Fibroblast of the conjunctiva (primary cell): ENCODE measurements around the gene ATG2A.
A peak's percentile ranks its signal among the peaks of the same experiment; 100 is the strongest.

Experiments used
- DNase-seq: peaks from one replicate; pipeline ENCODE4 v3.0.0-alpha.2; 2010; ENCODE audit warnings: low read depth

ATG2A gene

DNA sequence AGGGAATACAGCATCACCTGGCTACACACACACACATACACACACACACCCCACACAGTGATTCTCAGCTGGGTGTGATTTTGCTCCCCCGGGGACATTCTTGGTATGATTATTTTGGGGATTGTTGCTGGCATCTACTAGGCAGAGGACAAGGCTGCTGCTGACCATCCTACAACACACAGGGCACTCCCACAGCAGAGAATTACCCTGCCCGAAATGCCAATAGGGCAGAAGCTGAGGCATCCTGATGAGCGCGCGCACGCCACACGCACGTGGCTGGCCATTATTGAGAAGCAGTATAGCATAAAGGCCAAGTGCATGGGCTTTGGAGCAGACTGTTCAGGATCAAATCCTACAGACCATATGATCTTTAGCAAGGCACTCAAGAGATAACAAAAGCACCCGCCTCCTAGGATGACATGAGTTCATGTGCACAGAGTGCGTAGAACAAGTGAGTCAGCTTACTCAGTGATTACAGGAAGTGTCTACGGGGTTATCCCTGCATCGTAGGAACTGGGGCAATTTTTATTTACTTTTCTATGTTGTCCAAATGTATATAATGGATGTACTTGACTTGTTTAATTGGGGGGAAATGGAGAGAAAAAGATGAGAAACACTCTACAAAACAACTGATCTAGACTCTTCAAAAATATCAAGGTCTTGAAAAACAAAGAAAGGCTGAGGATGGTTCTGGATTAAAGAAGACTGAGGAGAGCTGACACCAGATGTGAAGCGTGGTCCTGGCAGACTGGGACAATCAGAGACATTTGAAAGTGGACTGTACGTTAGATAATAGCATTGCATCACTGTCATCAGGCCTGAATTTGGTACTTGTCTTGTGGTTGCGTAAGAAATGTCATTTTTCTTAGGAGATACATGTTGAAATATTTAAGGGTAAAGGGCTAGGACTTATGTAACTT, 31.4 kb downstream of the ATG2A start:
- no peak for DNase-seq

DNA sequence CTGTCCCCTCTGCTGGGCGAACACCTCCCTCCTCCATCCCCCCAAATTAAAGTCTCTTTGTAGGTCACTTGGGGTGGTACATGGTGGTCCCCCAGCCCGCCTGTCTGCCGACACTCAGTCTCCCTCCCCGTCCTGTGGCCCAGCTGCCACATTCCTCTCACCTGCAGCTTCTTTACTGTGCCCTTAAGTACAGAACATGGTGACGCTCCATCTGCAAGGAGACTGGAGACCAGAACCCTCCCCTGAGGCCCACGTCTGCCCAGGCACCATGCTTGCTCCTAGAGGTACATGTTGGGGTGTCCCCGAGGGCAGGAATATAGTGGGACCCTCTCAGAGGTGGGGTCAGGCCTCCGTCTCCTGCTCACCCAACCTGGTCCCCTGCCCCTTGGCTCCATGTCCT, 33.0 kb downstream of the ATG2A start:
- no peak for DNase-seq

GRCh38 chr11:64883575-64883974, 33.4 kb downstream of the ATG2A start:
- no peak for DNase-seq

DNA sequence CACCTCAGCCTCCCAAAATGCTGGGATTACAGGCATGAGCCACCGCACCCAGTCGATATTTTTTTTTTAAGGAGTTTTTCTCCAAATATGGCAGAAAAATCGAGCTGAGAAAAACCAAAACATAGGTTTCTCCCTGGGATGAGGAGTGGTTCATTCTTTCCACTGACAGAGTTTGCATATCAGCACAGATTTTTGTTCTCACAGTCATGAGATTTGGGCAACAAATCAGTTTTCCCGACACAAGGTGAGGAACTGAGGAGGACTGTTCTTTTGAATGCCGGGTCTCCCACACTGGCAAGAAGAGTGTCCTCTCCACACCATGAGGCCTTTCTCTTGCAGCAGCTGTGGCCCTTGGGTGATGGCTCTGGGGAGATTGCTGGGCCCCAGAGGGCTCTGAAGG, 34.8 kb downstream of the ATG2A start:
- no peak for DNase-seq

GRCh38 chr11:64881476-64881875, 35.5 kb downstream of the ATG2A start:
- DNase-seq, result no peak

- DNase-seq, result no peak
Observed at GRCh38 chr11:64880240-64881001, 36.6 kb downstream of the ATG2A start.

GRCh38 chr11:64879244-64879900, 37.6 kb downstream of the ATG2A start:
- no peak for DNase-seq

GRCh38 chr11:64878494-64879243, 38.3 kb downstream of the ATG2A start, which contains the start of gene EHD1:
TSS of gene EHD1 (minus strand) at chr11:64878621. CDS start at chr11:64878464, 157 bp downstream.
- DNase-seq, result peak; percentile 96

DNA sequence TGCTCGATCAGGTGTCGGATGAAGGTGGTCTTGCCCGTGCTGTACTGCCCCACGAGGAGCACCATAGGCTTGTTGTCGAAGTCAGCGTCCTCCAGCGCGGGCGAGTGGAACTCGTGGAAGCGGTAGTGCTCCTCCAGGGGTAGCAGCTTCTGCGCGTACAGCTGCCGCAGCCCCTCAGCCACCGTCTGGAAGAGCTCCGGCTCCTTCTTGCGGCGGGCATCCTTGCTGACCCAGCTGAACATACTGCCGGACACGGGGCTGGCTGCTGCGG, 38.9 kb downstream of the ATG2A start:
- DNase-seq, result no peak

DNA sequence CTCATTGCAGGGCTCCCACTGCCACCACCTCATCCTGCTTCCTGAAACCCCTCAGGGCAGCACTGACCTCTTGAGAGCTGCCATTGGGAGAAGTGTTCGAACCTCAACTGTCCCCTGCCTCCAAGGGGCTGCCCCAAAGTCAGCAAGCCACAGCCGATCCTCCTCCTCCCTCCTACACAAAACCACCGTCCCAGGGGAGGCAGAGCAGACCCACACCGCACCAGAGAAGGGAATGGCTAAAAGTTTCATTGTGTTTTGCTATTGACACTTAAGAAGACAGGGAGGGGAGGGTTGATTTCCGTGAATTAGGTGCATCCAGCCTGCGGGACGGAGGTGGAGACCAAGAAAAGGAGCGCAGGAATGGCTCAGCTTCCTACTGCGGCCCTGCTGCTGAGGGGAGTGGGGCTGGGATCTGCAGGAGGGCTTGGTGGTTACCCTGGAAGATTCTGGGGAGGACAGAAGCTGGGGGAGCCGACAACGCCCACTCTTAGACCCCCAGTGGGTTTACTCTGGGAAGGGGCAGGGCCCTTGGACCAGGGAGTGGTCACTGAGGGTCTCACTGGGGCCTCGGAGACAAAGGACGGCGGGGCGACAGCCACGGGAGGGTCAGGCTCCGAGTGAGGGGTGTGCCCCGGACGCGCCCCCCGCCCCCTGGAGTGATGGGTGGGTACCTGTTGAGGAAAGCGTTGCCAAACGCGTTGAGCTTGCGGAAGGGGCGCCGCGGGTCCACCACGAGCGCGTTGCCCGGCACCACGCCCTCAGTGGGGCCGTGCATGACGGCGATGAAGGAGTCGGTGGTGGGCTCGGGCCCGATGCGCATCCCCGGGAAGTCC, 39.4 kb downstream of the ATG2A start:
- DNase-seq, result no peak

DNA sequence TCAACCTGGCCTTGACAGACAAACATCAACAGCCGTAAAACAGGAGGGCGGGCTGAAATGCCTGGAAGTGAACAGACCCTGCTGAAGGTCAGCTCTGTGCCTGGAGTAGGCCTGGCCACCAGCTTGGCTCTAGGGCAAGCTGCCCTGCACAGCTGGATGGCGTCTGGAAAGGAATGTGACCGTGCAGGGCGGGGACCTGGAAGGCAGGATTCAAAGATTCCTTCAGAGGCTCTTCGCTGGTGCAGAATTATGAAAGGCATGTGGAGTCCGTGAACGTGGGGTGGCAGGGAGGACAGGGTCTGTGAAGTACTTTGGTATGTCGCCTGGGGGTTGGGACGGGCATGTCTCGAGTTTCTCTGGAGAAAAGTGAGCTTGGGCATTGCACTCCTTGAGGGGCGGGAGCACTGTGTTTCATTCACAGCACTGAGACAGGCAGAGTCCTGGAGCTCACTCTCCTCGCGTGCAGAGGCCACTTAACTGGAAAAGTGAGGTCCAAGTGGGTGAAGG, 40.1 kb downstream of the ATG2A start:
- DNase-seq, result no peak

- no peak for DNase-seq
Observed at GRCh38 chr11:64876229-64876750, 40.7 kb downstream of the ATG2A start.

GRCh38 chr11:64875369-64876228, 41.4 kb downstream of the ATG2A start:
- DNase-seq, result no peak

DNA sequence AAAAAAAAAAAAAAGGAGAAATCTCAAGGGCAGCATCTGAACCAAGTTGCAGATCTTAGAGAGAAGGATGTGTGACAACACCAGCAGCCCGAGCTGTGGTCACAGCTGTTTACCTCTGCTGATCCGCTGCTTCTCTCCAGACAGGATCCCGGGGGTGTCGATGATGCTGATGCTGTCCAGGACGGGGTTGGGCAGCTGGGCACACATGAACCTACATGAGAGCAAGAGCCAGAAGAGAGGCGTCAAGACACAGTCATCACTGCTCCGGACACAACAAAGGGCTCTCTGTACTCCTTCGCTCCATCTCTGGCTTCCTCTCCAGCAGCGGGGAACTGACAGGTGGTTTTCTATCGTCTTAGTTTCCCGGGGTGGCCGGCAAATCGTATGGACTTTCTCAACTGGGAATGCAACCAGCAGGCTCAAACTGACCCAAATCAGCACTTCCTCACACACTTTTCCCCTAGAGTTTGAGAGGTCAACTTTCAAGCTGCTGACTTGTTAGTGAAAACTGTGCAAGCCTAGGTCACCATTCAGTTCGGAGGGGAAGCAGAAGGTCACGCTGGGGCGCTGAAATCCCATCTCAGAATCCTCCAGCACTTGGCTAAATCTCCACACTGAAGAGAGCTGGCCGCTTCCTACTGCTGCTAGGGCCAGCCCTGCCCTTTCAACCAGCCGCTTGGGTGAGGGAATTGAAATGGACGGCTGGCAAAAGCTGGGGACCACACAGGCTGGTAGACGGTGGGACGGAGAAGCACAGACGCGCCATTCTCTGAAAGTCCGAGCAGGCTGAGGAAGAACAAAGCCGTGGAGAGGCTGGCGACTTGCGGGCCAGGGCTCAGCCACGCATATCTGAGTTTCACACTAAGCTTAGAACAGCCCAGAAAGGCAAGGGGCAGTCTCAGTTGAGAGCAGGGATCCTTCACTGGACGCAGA, 42.4 kb downstream of the ATG2A start:
- no peak for DNase-seq

DNA sequence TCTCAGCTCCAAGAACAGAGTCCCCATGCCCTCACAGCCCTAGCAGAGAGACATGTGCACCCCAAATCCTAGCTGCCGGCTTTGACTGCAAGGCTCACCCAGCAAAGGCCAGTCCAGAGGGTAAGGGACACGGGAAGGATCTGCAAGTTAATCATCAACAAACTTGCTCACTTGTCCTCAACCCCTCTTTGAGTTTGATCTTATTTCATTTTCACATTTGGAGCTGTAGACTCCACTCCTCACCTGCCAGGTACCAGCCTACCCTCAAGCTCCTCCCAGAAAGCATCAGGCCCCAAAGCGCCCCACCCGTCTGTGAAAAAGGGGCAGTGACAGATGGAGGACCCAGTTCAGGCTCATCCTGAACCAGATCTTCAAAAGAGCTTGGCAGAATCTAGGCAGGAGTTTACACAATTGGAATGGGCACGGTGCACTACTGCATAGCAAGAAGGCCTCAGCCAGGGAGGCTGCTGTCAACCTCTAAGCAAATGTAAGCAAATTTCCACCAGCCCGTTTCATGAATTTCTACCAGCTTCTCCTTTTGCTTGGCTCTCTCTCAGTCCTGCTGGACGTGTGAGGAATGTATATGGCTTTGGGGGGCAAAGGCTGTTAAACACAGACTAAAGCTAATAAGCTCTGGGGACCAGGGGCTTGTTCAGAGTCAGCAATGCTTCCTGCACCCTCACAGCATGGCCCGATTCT, 44.1 kb downstream of the ATG2A start:
- no peak for DNase-seq

DNA sequence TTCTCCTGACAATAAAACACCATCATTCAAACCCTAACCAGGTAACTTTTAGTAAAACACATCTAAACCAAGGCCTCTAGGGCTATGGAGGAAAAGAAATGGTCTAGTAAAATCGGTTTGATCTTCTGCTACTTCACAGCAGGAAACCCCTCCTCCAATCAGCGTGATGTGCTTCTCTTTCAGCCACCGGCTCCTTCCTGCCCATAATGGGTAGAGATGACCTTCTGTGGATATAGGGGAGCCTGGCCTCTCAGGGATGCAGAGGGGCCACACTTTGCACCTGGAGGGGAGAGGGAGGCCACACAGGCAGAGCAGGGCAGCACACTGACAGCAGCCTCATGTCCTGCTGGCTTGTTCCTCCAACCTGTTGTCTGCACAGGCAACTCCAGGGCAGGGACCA, 45.5 kb downstream of the ATG2A start:
- DNase-seq, result no peak

GRCh38 chr11:64870893-64871466, 46.0 kb downstream of the ATG2A start:
- no peak for DNase-seq
